ENCODE data around the gene GTF2H3.

The GTF2H3 gene

GRCh38 chr12:123645878-123646277 lies 12.2 kb downstream of the GTF2H3 start:
- DNase-seq (ENCODE audit: low spot score): no peak

DNA sequence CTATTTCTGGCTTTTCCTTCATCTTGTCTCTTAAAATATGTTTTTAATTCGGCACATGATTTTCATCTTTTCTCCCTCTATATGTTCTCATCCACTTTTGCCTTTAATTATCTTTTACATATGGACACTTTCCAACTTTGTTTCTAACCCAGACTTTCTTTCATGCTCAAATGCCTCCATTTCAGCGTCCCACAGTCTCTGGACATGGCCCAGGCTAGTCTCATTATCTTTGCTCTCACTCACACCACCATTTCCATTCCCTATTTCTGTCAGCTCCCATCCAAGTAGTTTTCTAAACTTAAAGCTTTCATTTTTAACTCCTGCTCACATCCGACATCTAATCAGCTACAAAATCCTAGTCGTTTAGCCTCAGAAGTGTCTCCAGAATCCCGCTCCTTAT lies 14.8 kb downstream of the GTF2H3 start:
- DNase-seq (ENCODE audit: low spot score): no peak

GRCh38 chr12:123654129-123654701 lies 20.6 kb downstream of the GTF2H3 start:
- no peak for DNase-seq (ENCODE audit: low spot score)

- no peak for DNase-seq (ENCODE audit: low spot score)
Measured at GRCh38 chr12:123655420-123655819, 21.8 kb downstream of the GTF2H3 start.

DNA sequence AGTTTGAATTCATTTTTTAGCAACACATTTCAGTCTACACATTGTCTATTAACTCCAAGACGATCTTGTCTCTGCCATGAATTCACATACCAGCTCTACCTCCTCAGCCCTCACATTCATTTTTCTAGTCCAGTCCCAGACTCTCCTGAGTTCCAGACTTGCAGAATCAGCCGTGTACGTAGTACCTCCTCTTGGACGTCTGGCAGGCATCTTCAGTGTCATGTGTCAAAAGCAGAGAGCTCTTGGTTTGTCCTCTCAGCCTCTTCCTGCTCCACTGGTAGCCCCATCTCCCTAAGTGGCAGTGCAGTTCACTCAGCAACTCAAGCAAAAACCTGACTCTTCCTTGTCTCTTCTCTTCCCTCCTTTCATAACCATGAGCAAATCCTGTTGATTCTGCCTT lies 22.8 kb downstream of the GTF2H3 start:
- no peak for DNase-seq (ENCODE audit: low spot score)

- DNase-seq (ENCODE audit: low spot score): no peak
Measured at GRCh38 chr12:123657211-123657610, 23.6 kb downstream of the GTF2H3 start.

GRCh38 chr12:123659996-123660727 lies 26.5 kb downstream of the GTF2H3 start:
- DNase-seq (ENCODE audit: low spot score): no peak

DNA sequence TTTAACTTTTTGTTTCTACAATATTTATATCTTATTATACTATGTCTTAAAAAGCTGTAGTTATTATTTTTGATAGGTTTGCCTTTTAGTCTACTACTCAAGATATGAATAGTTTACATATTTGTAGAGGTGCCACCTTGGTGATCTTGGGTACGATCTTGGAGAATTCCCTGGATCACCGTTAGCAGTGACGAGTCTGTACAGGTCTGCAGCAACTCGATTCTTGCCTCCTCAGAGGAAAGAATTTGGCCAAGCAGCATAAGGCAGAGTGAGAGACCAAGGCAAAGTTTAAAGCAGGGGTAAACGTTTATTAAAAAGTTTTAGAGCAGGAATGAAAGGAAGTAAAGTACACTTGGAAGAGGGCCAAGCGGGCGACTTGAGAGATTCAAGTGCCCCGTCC lies 34.1 kb downstream of the GTF2H3 start:
- no peak for DNase-seq (ENCODE audit: low spot score)

- peak; percentile 66 for DNase-seq (ENCODE audit: low spot score)
Measured at GRCh38 chr12:123670882-123671728, 37.5 kb downstream of the GTF2H3 start, which contains the start of gene TCTN2. Gene TCTN2 (plus strand): TSS chr12:123671113. CDS start chr12:123671241, 128 bp downstream.

GRCh38 chr12:123671876-123672275 lies 38.2 kb downstream of the GTF2H3 start:
- no peak for DNase-seq (ENCODE audit: low spot score)

DNA sequence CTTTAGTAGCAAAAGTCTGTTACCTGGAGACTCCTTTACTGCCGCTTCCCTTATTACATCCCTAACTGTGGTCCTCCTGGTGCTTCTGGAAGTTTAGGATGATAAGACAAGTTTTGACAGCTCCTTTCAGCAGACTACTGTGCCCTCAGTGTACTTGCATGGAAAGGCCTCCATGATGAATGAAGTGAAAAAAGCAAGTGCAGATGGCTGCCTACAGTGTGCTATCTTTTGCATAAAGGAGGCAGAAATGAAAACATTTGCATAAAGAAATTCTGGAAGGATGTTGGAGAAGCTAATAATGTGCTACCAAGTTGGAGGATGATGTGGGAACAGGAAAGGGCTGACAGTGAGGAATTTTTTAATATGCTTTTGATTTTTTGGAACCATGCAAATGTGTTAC lies 41.8 kb downstream of the GTF2H3 start:
- DNase-seq (ENCODE audit: low spot score): no peak

DNA sequence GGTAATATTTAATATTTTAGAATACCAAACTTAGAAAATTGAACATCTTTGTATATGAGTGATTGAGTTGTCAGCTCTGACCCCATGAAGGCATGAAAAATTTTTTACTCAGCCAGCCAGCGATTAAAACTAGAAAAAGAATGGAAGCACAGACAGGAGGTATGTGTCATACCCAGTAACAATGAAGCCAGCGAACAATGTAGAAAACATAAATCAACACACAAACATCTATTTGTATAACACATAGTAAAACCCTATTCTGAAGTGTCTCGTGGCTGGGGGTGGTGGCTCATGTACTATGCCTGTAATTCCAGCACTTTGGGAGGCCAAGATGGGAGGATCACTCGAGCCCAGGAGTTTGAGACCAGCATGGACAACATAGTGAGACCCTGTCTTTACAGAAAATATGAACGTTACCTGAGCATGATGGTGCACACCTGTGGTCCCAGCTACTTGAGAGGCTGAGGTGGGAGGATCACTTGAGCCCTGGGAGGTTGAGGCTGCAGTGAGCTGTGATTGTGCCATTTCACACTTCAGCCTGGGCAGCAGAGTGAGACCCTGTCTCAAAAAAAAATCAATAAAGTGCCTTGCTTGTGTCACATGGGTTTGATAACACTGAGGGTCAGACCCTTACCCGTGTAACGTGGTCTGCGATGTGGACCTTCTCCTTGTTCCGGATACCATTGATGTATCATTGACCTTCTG lies 43.1 kb downstream of the GTF2H3 start:
- DNase-seq (ENCODE audit: low spot score): no peak

DNA sequence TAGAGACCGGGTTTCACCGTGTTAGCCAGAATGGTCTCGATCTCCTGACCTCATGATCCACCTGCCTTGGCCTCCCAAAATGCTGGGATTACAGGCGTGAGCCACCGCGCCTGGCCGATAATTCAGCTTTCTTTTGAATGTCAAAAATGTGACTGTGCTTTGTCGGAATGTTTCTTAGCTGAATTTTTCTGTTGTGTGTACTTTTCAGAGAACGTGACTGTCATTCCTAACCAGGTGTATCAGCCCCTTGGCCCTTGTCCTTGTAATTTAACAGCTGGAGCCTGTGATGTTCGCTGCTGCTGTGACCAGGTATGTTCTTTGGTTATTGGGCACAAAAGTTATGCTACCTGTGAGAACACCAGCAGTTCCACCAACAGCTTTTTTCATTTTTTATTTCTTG lies 45.4 kb downstream of the GTF2H3 start:
- no peak for DNase-seq (ENCODE audit: low spot score)

- no peak for DNase-seq (ENCODE audit: low spot score)
Measured at GRCh38 chr12:123681605-123682004, 48.0 kb downstream of the GTF2H3 start.

GRCh38 chr12:123683964-123684363 lies 50.3 kb downstream of the GTF2H3 start:
- no peak for DNase-seq (ENCODE audit: low spot score)

GRCh38 chr12:123686636-123687190 lies 53.1 kb downstream of the GTF2H3 start:
- no peak for DNase-seq (ENCODE audit: low spot score)

- no peak for DNase-seq (ENCODE audit: low spot score)
Measured at GRCh38 chr12:123690191-123690840, 56.7 kb downstream of the GTF2H3 start.

GRCh38 chr12:123696207-123696606 lies 62.6 kb downstream of the GTF2H3 start:
- DNase-seq (ENCODE audit: low spot score): no peak

DNA sequence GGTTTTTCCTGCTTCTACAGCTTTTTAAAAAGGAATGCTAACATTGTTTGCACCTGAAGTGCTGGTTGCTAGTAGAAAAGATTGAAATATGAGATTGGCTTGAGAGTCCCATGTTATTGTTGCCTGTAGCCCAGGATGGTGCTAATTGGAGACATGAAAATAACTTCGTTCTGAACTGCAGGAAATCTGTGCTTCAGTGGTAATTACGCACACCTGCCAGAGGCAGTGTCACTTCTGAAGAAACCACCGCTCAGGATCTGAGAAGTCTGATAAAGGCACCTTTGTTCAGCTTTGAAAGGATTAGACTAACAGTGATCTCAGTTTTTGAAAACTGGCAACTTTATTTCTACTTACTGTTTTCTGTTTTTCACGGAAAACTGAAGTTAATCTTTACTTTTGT lies 63.0 kb downstream of the GTF2H3 start:
- DNase-seq (ENCODE audit: low spot score): no peak

- DNase-seq (ENCODE audit: low spot score): no peak
Measured at GRCh38 chr12:123705935-123706334, 72.3 kb downstream of the GTF2H3 start.

DNA sequence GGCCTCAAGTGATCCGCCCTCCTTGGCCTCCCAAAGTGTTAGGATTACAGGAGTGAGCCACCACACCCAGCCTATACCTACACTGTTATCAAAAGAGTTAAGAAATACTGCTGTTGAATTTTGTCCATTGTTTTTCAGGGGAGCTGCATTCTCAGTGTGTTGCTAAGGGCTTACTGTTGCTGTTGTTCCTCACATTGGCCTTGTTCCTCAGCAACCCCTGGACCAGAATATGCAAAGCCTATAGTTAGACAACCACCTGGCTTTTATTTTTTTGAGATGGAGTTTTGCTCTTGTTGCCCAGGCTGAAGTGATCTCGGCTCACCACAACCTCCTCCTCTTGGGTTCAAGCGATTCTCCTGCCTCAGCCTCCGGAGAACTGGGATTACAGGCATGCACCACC lies 73.8 kb downstream of the GTF2H3 start:
- no peak for DNase-seq (ENCODE audit: low spot score)

Measured in D341Med (cell line).